Small intestine (tissue), 7 donors: ENCODE results near the gene GPS1. TPM values are rescaled to one million over a fixed set of nuclear protein-coding genes. Genes with fewer than 3 reads are reported as not detected.

Source experiments
- DNase-seq, 2 donors: peaks; one replicate each; pipeline versions ENCODE4 v3.0.0 to v3.0.0-alpha.2; 2013
- FAIRE-seq: peaks from 2 replicates; lab custom pipeline; 2012; peaks lifted over from hg19 to GRCh38; lab: Jason Lieb, UNC
- H3K27ac ChIP-seq, 3 donors: one replicate each; pipeline ENCODE4 v1.5.1; 2013; ENCODE audit warnings: low read length in 2 of 3, mild to moderate bottlenecking in 2 of 3, control low read depth in 1 of 3, inconsistent platforms in 1 of 3, low read depth in 1 of 3, moderate library complexity in 1 of 3
- H3K27me3 ChIP-seq, 3 donors: one replicate each; pipeline ENCODE4 v1.6.1; 2013; ENCODE audit warnings: low read length in 3 of 3, inconsistent platforms in 1 of 3; ENCODE audit not compliant: control insufficient read depth in 3 of 3, insufficient read depth in 3 of 3
- H3K36me3 ChIP-seq, 3 donors: one replicate each; pipeline ENCODE4 v1.6.1; 2013; ENCODE audit warnings: low read length in 3 of 3, inconsistent platforms in 1 of 3, low read depth in 1 of 3, mild to moderate bottlenecking in 1 of 3, moderate library complexity in 1 of 3; ENCODE audit not compliant: control insufficient read depth in 3 of 3, insufficient read depth in 2 of 3
- H3K4me1 ChIP-seq, 3 donors: one replicate each; pipeline ENCODE4 v1.6.1; 2013; ENCODE audit warnings: low read length in 2 of 3, inconsistent platforms in 1 of 3, low read depth in 1 of 3, mild to moderate bottlenecking in 1 of 3, moderate library complexity in 1 of 3; ENCODE audit not compliant: control insufficient read depth in 3 of 3, insufficient read depth in 2 of 3
- H3K4me3 ChIP-seq, 3 donors: one replicate each; pipeline ENCODE4 v1.5.1; 2013; ENCODE audit warnings: low read length in 3 of 3, control low read depth in 1 of 3, inconsistent platforms in 1 of 3, low read depth in 1 of 3, mild to moderate bottlenecking in 1 of 3, moderate library complexity in 1 of 3
- H3K9me3 ChIP-seq, 2 donors: one replicate each; pipeline ENCODE4 v1.6.1; 2013; ENCODE audit warnings: low read depth in 1 of 2, low read length in 1 of 2; ENCODE audit not compliant: control insufficient read depth in 2 of 2, insufficient read depth in 1 of 2
- WGBS, 3 donors: extraction: QIAGEN DNeasy Blood & Tissue Kit; methylation state at CpG; one replicate each; pipeline ENCODE4 v1.1.7; 2013; 5-methylcytosine and 5-hydroxymethylcytosine counted together
- polyA plus RNA-seq, 4 donors: library from polyadenylated mRNA; stranded (reverse) in 3 of 4; unstranded in 1 of 4; fragments of 200-250 nt in 3 of 4; fragments of 120-200 nt in 1 of 4; gene quantifications; one replicate each; pipeline versions ENCODE4 v1.2.1 to v1.2.3, GENCODE V29; 2013
- donor health status: healthy with polysubstance abuse.
- donor health status: control.
- donor health status: control.
- donor health status: Bipolar disorder and iron deficiency.
- donor health status: healthy.

Gene GPS1
- polyA plus RNA-seq, 4 donors = 80.4 to 161 (median 120) TPM

GRCh38 chr17:82022310-82022980, 29.3 kb upstream of the GPS1 start, which contains the start of gene CENPX:
Gene CENPX (minus strand): TSS chr17:82022878. CDS start chr17:82022861, 17 bp downstream.
- DNase-seq = peak in 1 of 2 donors; percentile 10
- H3K4me3 ChIP-seq = peak within 1 kb of the TSS; percentile 76 to 82 (median 77)
- no peaks in the 10 kb centered on the region for H3K27me3 ChIP-seq
- H3K27ac ChIP-seq = peak within 1 kb of the TSS; percentile 26 to 85 (median 28)
- 0 to 1% (median 0%) methylated on average over 38 to 64 of the region's 64 CpGs for WGBS, 3 donors
- peaks cover 0 to 57% (median 0%) of the 10 kb centered on the region in 3 donors for H3K36me3 ChIP-seq
- FAIRE-seq = no peak
- no peaks in the 10 kb centered on the region for H3K9me3 ChIP-seq
- H3K4me1 ChIP-seq = peaks cover 2 to 35% (median 5%) of the 10 kb centered on the region in 3 donors

- DNase-seq = peak; percentile 99 to 100
- peak; percentile 55 for FAIRE-seq
- no peaks in the 10 kb centered on the region for H3K27me3 ChIP-seq
- peaks cover 2 to 35% (median 5%) of the 10 kb centered on the region in 3 donors for H3K4me1 ChIP-seq
- H3K4me3 ChIP-seq = peak within 1 kb of the TSS; percentile 76 to 82 (median 77)
- WGBS, 3 donors = 1% methylated on average over 38 to 42 of the region's 42 CpGs
- H3K36me3 ChIP-seq = peaks cover 0 to 56% (median 0%) of the 10 kb centered on the region in 3 donors
- H3K9me3 ChIP-seq = no peaks in the 10 kb centered on the region
- H3K27ac ChIP-seq = peak within 1 kb of the TSS in 2 of 3 donors; percentile 26 to 85
Measured at GRCh38 chr17:82022981-82023446, 28.7 kb upstream of the GPS1 start, which contains the start of gene LRRC45. Gene LRRC45 (plus strand): TSS chr17:82023305. CDS start chr17:82023644, 339 bp downstream.

- DNase-seq = peak; percentile 16 to 68
- FAIRE-seq = no peak
Measured at GRCh38 chr17:82023447-82024241, 28.1 kb upstream of the GPS1 start.

GRCh38 chr17:82024859-82025258, 26.8 kb upstream of the GPS1 start:
- FAIRE-seq = no peak
- Histone ChIP-seq H3K4me3 (no peak overlapping the region), H3K27me3 (no peaks in the 10 kb centered on the region), H3K36me3 (peaks cover 0 to 58% (median 0%) of the 10 kb centered on the region in 3 donors), H3K4me1 (peaks cover 2 to 31% (median 5%) of the 10 kb centered on the region in 3 donors), H3K27ac (no peak overlapping the region), H3K9me3 (no peaks in the 10 kb centered on the region)
- 94 to 96% (median 95%) methylated on average over 16 to 17 of the region's 17 CpGs for WGBS, 3 donors
- no peak for DNase-seq

More at GRCh38 chr17:82023447-82024241, 28.1 kb upstream of the GPS1 start:
- 1 to 4% (median 3%) methylated on average over 50 to 55 of the region's 55 CpGs for WGBS, 3 donors
- H3K36me3 ChIP-seq = peaks cover 0 to 56% (median 0%) of the 10 kb centered on the region in 3 donors
- no peaks in the 10 kb centered on the region for H3K27me3 ChIP-seq
- peaks cover 2 to 35% (median 5%) of the 10 kb centered on the region in 3 donors for H3K4me1 ChIP-seq
- no peaks in the 10 kb centered on the region for H3K9me3 ChIP-seq
- no peak overlapping the region for H3K27ac ChIP-seq
- peak overlapping the region; percentile 60 to 82 (median 74) for H3K4me3 ChIP-seq

GRCh38 chr17:82025401-82026107, 26.1 kb upstream of the GPS1 start:
- 93 to 96% (median 95%) methylated on average over 25 of the region's 25 CpGs for WGBS, 3 donors
- no peaks in the 10 kb centered on the region for H3K27me3 ChIP-seq
- no peaks in the 10 kb centered on the region for H3K9me3 ChIP-seq
- peaks cover 2 to 31% (median 9%) of the 10 kb centered on the region in 3 donors for H3K4me1 ChIP-seq
- H3K36me3 ChIP-seq = peaks cover 0 to 58% (median 0%) of the 10 kb centered on the region in 3 donors
- FAIRE-seq (no peak), DNase-seq (no peak)
- no peak overlapping the region for H3K4me3 ChIP-seq
- H3K27ac ChIP-seq = no peak overlapping the region

- H3K36me3 ChIP-seq = peaks cover 0 to 61% (median 0%) of the 10 kb centered on the region in 3 donors
- no peaks in the 10 kb centered on the region for H3K9me3 ChIP-seq
- H3K27ac ChIP-seq = no peak overlapping the region
- H3K4me3 ChIP-seq = no peak overlapping the region
- WGBS, 3 donors = 91 to 97% (median 95%) methylated on average over 13 of the region's 13 CpGs
- H3K27me3 ChIP-seq = no peaks in the 10 kb centered on the region
- DNase-seq (no peak), FAIRE-seq (no peak)
- peaks cover 4 to 28% (median 11%) of the 10 kb centered on the region in 3 donors for H3K4me1 ChIP-seq
Measured at GRCh38 chr17:82028246-82028645, 23.5 kb upstream of the GPS1 start.

GRCh38 chr17:82028966-82029365, 22.7 kb upstream of the GPS1 start:
- Histone ChIP-seq H3K4me1 (peaks cover 2 to 24% (median 10%) of the 10 kb centered on the region in 3 donors), H3K4me3 (no peak overlapping the region), H3K27ac (no peak overlapping the region), H3K36me3 (peaks cover 0 to 65% (median 0%) of the 10 kb centered on the region in 3 donors), H3K9me3 (no peaks in the 10 kb centered on the region), H3K27me3 (no peaks in the 10 kb centered on the region)
- FAIRE-seq (no peak), DNase-seq (no peak)
- 96 to 99% (median 98%) methylated on average over 9 of the region's 9 CpGs for WGBS, 3 donors
